ENCODE results near the gene PRRC2C. TPM values are rescaled to one million over a fixed set of nuclear protein-coding genes. Genes with fewer than 3 reads are reported as not detected.

PRRC2C gene
- polyA plus RNA-seq, 3 donors = 121 to 139 (median 123) TPM

DNA sequence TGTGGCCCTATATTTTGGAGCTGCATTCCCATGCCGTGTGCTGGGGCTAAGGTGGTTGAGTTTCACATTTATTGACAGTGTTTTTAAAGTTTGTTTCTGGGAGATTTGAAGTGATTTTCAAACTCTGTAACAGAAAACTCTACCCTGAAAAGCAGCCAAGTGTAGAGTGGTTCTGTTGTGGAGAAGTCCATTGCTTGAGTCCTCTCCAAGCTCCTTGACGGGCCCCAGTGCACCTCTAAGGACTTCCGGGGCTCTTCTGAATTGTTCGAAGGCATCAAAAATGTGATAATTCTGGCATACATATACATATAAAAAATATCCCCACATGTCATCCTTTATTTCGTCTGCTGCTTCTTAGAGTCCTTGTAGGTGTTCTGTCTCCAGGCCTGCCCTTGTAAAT, 141.7 kb downstream of the PRRC2C start:
- no peak for DNase-seq (ENCODE audit: low read depth in 3 of 3, low spot score in 2 of 3)

DNA sequence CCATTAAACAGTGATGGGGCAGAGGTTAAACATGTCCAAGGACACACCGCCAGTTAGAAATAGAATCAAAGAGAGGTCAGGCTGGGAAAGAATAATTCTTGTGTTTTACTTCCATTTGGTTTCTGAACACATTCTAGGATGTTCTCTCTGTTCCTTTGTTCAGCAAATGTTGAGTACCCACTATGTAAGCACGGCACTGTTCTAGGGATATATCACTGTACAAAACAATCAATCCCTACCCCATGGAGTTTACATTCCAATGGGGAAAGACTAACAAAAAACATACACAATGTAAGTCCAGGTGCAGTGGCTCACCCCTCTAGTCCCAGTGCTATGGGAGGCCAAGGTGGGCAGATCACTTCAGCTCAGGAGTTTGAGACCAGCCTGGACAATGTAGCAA, 142.9 kb downstream of the PRRC2C start:
- DNase-seq (ENCODE audit: low read depth in 3 of 3, low spot score in 2 of 3) = no peak

DNA sequence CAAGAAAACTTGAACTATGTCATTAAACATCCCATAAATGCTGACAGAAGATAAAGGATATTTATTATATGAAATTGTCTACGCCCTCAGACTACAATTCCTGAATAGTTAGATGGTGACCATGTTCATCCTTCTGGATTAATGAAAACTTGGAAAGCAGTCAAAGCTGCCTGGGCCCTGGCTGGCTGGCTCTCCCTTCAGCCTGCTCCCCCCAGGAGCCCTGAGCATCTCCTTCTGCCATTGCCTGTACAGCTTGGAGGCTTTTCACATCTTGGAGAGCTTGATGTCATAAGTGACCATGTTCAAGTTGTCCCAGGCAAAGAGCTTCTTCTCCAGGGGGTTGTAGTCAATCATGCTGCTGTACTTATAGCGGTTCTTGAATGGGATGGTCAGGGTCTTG, 150.3 kb downstream of the PRRC2C start:
- DNase-seq (ENCODE audit: low read depth in 3 of 3, low spot score in 2 of 3) = no peak

DNA sequence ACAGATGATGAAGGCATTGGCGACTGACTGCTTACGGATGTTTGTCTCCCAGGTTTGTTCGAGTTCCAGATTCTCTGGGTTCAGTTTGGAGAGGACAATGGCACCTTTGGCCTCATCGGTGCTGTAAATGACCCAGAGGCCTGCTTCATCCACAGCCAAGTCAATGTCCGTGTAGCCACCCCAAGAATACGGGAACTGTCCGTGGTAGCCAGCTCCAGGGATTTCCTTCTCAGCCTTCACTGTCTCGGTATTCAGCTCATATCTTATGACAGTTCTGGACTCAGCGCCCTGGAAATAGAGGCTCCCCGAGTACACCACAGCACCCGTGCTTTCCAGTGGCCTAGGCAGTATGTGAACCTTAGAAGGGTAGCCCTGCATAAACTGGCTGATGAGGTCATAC, 150.8 kb downstream of the PRRC2C start:
- no peak for DNase-seq (ENCODE audit: low read depth in 3 of 3, low spot score in 2 of 3)

DNA sequence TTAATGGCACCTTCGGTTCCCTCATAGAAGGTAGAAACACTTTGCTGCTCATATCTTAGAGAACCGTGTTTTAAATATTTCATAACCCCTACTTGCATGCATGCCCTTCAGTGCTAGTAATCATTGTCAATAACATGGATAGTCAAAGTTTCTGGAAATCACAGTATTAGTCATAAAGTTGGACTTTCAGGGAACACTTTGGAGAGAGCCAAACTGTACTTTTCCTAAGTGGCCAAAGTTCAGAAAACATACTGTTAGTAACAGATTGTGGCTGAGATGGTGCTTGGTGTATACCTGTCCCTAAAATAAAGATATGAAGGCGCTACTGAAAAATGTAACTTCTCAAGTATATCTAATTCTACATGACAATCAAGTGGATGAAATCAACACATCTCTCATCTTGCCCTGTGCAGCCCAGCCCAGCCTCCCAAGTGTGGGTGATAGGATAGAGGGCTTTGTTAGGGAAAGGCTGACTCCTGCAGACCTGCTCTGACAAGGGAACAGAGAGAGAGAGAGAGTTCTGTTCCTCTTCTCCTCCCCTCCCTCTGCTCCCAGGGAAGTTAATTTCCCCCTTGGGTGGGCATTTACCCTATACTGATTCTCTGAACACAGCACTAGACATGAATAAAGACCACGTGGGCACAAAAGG, 152.7 kb downstream of the PRRC2C start:
- DNase-seq (ENCODE audit: low read depth in 3 of 3, low spot score in 2 of 3) = no peak

DNA sequence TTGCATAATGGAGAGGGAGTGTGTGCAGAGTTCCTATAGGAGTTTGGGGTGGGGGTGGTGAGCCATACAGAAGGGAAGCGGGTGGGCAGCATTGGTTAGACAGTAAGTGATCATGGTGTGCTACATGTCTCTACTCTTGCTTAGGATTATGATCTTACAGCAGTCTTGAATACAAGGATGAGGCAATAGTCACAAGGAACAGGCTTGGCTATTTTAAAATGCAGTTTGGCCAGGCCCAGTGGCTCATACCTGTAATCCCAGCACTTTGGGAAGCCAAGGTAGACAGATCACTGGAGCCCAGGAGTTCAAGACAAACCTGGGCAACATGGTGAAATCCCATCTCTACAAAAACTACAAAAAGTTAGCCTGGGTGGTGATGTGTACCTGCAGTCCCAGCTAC, 154.9 kb downstream of the PRRC2C start:
- no peak for DNase-seq (ENCODE audit: low read depth in 3 of 3, low spot score in 2 of 3)

DNA sequence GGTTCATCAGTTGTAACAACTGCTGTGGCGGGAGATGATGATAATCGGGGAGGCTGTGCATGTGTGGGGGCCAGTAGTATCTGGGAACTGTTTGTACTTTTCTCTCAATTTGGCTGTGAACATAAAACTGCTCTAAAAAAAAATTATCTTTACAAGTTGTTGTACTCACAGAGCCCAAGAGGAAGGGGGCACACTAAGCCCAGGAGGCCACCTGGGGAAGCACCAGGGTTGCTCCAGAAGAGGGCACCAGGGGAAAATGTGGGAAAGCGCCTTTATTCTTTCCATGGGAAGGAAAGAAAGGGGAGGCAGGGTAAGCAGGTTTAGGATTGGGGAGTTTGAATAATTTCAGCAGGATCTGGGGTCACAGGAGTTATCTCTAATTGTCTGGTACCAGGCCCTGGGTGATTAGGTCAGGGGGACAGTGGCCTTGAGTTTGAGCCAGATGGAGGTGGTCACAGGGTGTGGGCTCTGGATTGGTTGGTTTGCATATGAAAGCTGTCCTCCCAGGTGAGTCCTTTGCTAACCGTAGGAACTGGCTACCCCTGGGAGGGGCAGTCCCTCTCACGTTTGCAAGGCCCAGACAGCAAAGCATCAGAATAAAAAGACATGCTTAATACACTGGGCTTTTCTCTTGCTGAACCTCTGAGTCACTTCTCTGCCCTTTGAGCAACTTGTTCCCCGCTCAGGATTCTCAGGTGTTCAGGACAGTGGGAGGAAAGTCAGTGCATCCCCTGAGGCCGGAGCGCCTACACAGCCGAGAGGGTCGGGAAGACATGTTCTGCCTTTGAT, 155.9 kb downstream of the PRRC2C start:
- DNase-seq (ENCODE audit: low read depth in 3 of 3, low spot score in 2 of 3) = no peak

DNA sequence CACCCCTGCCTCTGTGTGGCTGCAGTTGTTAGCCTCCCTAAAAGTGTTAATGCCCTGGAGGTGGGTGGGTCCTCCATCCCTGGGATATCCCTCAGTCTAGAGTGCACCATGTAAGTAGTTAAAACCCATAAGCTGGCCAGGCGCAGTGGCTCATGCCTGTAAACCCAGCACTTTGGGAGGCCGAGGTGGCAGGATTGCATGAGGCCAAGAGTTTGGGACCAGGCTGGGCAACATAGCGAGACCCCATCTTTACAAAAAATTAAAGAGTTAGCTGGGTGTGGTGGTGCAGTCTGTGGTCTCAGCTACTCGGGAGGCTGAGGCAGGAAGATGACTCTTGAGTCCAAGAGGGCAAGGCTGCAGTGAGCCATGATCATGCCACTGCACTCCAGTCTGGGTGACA, 156.9 kb downstream of the PRRC2C start:
- DNase-seq (ENCODE audit: low read depth in 3 of 3, low spot score in 2 of 3) = no peak

Other genes starting within 250 kb of the PRRC2C start
- gene FMO1, start 237.0 kb upstream of the PRRC2C start, polyA plus RNA-seq (ENCODE audit: insufficient read length in 3 of 3) = 100 to 1,000 TPM; 134 to 236 (median 214) TPM
- gene FMO4, start 171.3 kb upstream of the PRRC2C start, polyA plus RNA-seq (ENCODE audit: insufficient read length in 3 of 3) = 10 to 100 TPM; 14.7 to 17.0 (median 15.2) TPM
- gene MYOCOS, start 136.7 kb downstream of the PRRC2C start, polyA plus RNA-seq (ENCODE audit: insufficient read length in 3 of 3) = under 1 TPM; 0.24 to 0.69 (median 0.55) TPM
- gene MYOC, start 167.2 kb downstream of the PRRC2C start, polyA plus RNA-seq (ENCODE audit: insufficient read length in 3 of 3) = under 1 TPM in 2 of 3 donors, not detected in 1; 0.08 to 0.39 TPM

Measured in right renal cortex interstitium (tissue), 3 donors.